Cardiac fibroblast (primary cell): ENCODE results near the gene ERO1B.
"Not testable (repeated sequence)": the region's sequence is repeated elsewhere in the genome, so short reads cannot be mapped to it uniquely, and the experiment has no call there.

ENCODE experiments used
- DNase-seq, 2 donors: peaks; one replicate each; pipeline versions ENCODE4 v3.0.0 to v3.0.0-alpha.2; 2010; ENCODE audit warnings: low read depth in 2 of 2
- H3K4me3 ChIP-seq, 2 donors: replicated peaks in 1 of 2; 1 replicate in 1 of 2; 2 replicates in 1 of 2; pipeline ENCODE4 v1.5.1; 2011; ENCODE audit warnings: low read depth in 2 of 2, low read length in 2 of 2, mild to moderate bottlenecking in 2 of 2, moderate library complexity in 1 of 2
- TF ChIP-seq, protein P1 (sequence below): IDR thresholded peaks from one replicate; pipeline ENCODE4 v1.5.1; 2011; ENCODE audit warnings: low read depth, mild to moderate bottlenecking, low read length, inconsistent platforms

The ERO1B gene, protein sequence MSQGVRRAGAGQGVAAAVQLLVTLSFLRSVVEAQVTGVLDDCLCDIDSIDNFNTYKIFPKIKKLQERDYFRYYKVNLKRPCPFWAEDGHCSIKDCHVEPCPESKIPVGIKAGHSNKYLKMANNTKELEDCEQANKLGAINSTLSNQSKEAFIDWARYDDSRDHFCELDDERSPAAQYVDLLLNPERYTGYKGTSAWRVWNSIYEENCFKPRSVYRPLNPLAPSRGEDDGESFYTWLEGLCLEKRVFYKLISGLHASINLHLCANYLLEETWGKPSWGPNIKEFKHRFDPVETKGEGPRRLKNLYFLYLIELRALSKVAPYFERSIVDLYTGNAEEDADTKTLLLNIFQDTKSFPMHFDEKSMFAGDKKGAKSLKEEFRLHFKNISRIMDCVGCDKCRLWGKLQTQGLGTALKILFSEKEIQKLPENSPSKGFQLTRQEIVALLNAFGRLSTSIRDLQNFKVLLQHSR

DNA sequence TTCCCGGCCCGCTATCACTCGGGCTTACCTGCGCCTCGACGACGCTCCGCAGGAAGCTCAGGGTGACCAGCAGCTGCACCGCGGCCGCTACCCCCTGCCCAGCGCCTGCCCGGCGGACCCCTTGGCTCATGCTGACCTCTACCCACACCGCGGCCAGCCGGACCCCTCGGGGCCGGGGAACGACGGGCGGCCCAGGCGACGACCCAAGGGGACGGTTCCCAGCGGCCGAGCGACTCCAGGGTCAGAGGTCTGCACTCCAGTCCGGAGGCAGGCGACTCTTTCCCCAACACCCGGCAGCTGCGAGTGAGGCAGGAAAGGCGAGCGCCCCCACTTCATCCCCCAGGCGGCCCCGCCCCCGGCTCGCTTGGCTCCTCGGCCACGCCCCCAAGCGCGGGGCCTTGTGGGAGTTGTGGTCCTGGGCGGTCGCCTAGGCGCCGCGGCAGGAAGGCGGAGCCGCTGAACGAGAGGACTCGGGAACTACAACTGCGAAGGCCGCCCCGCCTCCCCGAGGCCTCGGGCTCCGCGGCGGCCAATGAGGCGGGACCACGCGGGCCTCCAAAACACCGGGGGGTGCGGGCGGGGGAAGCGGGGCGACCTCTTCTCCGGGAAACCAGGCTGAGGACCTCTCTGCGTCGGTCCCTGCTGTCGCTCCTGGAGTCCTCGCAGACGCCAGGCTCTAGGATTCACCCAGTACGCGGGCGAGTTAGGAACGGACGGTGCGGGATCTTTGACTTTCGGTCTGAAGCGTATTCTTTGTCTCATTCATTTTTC is at the start of gene ERO1B:
TSS of gene ERO1B (minus strand) at position 305 of the 771 bp plus-strand sequence. CDS start at position 130, 175 bp downstream.
- peak; percentile 92 to 95 for DNase-seq
- TF ChIP-seq, protein P1, sequence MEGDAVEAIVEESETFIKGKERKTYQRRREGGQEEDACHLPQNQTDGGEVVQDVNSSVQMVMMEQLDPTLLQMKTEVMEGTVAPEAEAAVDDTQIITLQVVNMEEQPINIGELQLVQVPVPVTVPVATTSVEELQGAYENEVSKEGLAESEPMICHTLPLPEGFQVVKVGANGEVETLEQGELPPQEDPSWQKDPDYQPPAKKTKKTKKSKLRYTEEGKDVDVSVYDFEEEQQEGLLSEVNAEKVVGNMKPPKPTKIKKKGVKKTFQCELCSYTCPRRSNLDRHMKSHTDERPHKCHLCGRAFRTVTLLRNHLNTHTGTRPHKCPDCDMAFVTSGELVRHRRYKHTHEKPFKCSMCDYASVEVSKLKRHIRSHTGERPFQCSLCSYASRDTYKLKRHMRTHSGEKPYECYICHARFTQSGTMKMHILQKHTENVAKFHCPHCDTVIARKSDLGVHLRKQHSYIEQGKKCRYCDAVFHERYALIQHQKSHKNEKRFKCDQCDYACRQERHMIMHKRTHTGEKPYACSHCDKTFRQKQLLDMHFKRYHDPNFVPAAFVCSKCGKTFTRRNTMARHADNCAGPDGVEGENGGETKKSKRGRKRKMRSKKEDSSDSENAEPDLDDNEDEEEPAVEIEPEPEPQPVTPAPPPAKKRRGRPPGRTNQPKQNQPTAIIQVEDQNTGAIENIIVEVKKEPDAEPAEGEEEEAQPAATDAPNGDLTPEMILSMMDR = no peak
- H3K4me3 ChIP-seq = peak within 1 kb of the TSS; percentile 67 to 84

DNA sequence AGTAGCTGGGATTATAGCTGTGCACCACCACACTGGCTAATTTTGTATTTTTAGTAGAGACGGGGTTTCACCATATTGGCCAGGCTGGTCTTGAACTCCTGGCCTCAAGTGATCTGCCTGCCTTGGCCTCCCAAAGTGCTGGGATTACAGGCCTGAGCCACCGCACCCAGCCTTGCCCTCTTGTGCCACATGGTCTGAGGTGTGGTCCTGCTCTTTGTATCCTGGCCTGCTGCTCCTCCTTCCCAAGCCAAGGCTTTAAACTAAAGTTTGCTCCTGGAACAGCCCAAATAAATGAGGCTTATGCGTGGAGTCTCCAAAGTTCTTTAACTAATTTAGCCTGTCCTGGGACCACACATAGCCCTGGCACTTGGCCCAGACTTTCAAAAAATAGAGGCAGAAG is 49.7 kb upstream of the ERO1B start:
- not testable (repeated sequence) for DNase-seq, H3K4me3 ChIP-seq

DNA sequence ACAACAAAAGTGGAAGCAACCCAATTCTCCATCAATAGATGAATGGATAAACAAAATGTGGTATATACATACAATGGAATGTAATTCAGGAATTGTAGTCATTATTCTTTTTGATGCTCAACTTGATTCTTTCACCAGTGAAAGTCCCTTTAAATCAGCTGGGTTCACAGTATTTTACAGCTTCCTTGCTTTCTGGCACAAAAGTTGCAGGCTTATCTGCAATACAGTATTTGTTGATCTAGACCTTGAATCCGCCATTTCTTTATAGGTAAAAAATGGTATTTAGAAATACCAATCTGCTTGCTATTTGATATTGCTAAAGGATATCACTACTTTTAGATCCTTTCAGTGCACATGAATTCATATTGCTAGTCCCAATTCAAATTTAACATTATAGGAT is 44.7 kb upstream of the ERO1B start:
- TF ChIP-seq, protein P1 = no peak
- no peak for DNase-seq
- H3K4me3 ChIP-seq = no peak overlapping the region

DNA sequence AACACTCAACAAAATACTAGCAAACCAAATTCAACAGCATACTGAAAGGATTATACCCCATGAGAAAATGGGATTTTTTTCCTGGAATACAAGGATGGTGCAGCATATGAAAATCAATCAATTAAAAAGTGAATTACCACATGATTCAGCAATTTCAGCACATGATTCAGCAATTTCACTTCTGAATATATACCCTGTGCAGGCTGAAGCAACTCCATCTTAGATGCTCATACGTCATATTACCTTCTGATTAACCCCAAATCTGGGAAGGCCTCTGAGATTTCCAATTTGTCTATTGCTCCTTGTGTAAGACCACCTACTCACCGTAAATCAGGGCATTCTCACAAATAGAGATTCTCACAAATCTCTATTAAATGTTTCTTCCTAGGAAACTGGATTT is 43.8 kb upstream of the ERO1B start:
- no peak overlapping the region for H3K4me3 ChIP-seq
- DNase-seq = no peak
- TF ChIP-seq, protein P1 = no peak

DNA sequence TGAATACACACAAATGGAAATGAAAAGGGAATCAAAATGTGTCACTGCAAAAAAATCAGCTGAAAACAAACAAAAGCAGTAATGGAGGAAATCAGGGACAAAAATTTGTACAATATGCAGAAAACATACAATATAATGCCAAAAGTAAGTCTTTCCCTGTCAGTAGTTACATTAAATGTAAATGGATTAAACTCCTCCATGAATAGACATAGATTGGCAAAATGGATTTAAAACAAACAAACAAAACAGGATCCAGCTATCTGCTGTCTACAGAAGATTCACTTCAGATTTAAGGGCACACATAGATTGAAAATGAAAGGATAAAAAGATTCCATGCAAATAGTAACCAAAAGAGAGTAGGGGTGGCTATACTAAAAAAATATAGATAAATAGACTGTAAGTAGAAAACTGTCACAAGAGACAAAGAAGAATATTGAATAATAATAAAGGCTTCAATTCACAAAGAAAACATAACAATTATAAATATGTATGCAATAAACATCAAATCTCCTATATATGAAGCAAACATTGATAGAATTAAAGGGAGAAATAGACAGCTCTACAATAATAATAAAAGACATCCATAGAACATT is 42.2 kb upstream of the ERO1B start:
- DNase-seq = no peak
- TF ChIP-seq, protein P1 = no peak
- no peak overlapping the region for H3K4me3 ChIP-seq

DNA sequence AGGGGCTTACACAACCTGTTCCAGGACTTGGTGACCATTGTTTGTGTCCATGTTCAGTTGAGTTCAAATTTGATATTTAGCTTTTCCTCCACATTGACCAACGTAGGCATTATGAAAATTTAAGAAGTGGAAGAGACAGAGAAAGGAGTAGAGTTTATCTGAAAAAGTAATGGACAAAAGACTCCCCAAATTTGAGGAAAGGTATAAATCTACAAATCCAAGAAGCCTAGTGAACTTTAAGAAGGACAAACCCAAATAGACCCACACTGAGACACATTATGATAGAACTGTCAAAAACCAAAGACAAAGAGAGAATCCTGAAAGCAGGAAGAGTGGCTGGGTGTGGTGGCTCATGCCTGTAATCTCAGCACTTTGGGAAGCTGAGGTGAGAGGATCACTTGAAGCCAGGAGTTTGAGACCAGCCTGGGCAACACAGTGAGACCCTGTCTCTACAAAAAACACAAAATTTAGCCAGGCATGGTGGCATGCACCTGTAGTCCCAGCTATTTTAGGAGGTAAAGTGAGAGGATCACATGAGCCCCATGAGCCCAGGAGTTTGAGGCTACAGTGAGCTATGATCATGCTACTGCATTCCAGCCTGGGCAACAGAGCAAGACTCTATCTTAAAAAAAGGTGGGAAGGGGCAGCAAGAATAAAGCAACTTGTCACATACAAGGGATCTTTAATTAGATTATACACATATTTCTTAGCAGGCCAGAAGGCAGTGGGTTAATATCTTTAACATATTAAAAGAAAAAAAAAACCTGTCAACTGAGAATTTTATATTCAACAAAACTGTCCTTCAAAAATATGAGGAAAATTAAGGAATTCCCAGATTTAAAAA is 41.0 kb upstream of the ERO1B start:
- DNase-seq = no peak
- TF ChIP-seq, protein P1 = no peak
- no peak overlapping the region for H3K4me3 ChIP-seq
